ENCODE results near the gene GARRE1.
"Not testable (repeated sequence)": the region's sequence is repeated elsewhere in the genome, so short reads cannot be mapped to it uniquely, and the experiment has no call there.

Gene GARRE1

GRCh38 chr19:34254046-34254697 is at the start of gene GARRE1:
GARRE1 (plus strand) TSS chr19:34254554; CDS start chr19:34300474, 45,920 bp downstream.
- peak; percentile 87 for DNase-seq

GRCh38 chr19:34205324-34205723 is 49.0 kb upstream of the GARRE1 start:
- not testable (repeated sequence) for DNase-seq

- no peak for DNase-seq
These were observed 46.0 kb upstream of the GARRE1 start for GRCh38 chr19:34208291-34208884.

GRCh38 chr19:34209726-34210125 is 44.6 kb upstream of the GARRE1 start:
- no peak for DNase-seq

GRCh38 chr19:34213283-34213682 is 41.1 kb upstream of the GARRE1 start:
- no peak for DNase-seq

- DNase-seq: no peak
These were observed 40.3 kb upstream of the GARRE1 start for GRCh38 chr19:34214040-34214439.

GRCh38 chr19:34215006-34215665 is 39.2 kb upstream of the GARRE1 start:
- DNase-seq: no peak

GRCh38 chr19:34215666-34216038 is 38.7 kb upstream of the GARRE1 start:
- DNase-seq: no peak

- DNase-seq: not testable (repeated sequence)
These were observed 37.6 kb upstream of the GARRE1 start for GRCh38 chr19:34216745-34217219.

GRCh38 chr19:34217952-34218817 is 36.2 kb upstream of the GARRE1 start:
- DNase-seq: peak; percentile 77

- no peak for DNase-seq
These were observed 35.6 kb upstream of the GARRE1 start for GRCh38 chr19:34218818-34219164.

GRCh38 chr19:34220472-34221063 is 33.8 kb upstream of the GARRE1 start:
- peak; percentile 66 for DNase-seq

- no peak for DNase-seq
These were observed 32.0 kb upstream of the GARRE1 start for GRCh38 chr19:34222386-34222785.

- no peak for DNase-seq
These were observed 29.2 kb upstream of the GARRE1 start for GRCh38 chr19:34224996-34225658.

- no peak for DNase-seq
These were observed 28.7 kb upstream of the GARRE1 start for GRCh38 chr19:34225659-34226015.

GRCh38 chr19:34226036-34226435 is 28.3 kb upstream of the GARRE1 start:
- DNase-seq: no peak

- DNase-seq: no peak
These were observed 26.0 kb upstream of the GARRE1 start for GRCh38 chr19:34228347-34228746.

- DNase-seq: no peak
These were observed 25.6 kb upstream of the GARRE1 start for GRCh38 chr19:34228762-34229161.

GRCh38 chr19:34229721-34230120 is 24.6 kb upstream of the GARRE1 start:
- no peak for DNase-seq

- no peak for DNase-seq
These were observed 23.5 kb upstream of the GARRE1 start for GRCh38 chr19:34230820-34231219.

- DNase-seq: no peak
These were observed 22.9 kb upstream of the GARRE1 start for GRCh38 chr19:34231439-34231838.
